Ramos (cell line): ENCODE measurements around the gene GPC5.
"Not testable (repeated sequence)": the region's sequence is repeated elsewhere in the genome, so short reads cannot be mapped to it uniquely, and the experiment has no call there.

Experiments
- in situ Hi-C: fragments of 300-500 bp; cut with MboI; formaldehyde crosslinking; loops from one replicate; pipeline ENCODE4 v1.14.3; 2022; ENCODE audit warnings: low sequenced_read_pairs; ENCODE audit not compliant: unreplicated experiment

The GPC5 gene

GRCh38 chr13:92187378-92187989, 789.1 kb downstream of the GPC5 start:
- in situ Hi-C loops: no loop called here

- in situ Hi-C loops: no loop called here
Measured at GRCh38 chr13:92188574-92188973, 790.2 kb downstream of the GPC5 start.

GRCh38 chr13:92196591-92197256, 798.3 kb downstream of the GPC5 start:
- in situ Hi-C loops: no loop called here

- in situ Hi-C loops: no loop called here
Measured at GRCh38 chr13:92197669-92198068, 799.2 kb downstream of the GPC5 start.

- in situ Hi-C loops: no loop called here
Measured at GRCh38 chr13:92218615-92219014, 820.2 kb downstream of the GPC5 start.

GRCh38 chr13:92221916-92222315, 823.5 kb downstream of the GPC5 start:
- in situ Hi-C loops: no loop called here

- in situ Hi-C loops: no loop called here
Measured at GRCh38 chr13:92224052-92224821, 825.8 kb downstream of the GPC5 start.

- in situ Hi-C loops: no loop called here
Measured at GRCh38 chr13:92224825-92225224, 826.4 kb downstream of the GPC5 start.

- in situ Hi-C loops: no loop called here
Measured at GRCh38 chr13:92225861-92226260, 827.4 kb downstream of the GPC5 start.

- in situ Hi-C loops: no loop called here
Measured at GRCh38 chr13:92232871-92233270, 834.5 kb downstream of the GPC5 start.

- in situ Hi-C loops: no loop called here
Measured at GRCh38 chr13:92251671-92252210, 853.3 kb downstream of the GPC5 start.

GRCh38 chr13:92255526-92255925, 857.1 kb downstream of the GPC5 start:
- in situ Hi-C loops: no loop called here

- in situ Hi-C loops: no loop called here
Measured at GRCh38 chr13:92256211-92256610, 857.8 kb downstream of the GPC5 start.

GRCh38 chr13:92259046-92259445, 860.6 kb downstream of the GPC5 start:
- in situ Hi-C loops: no loop called here

- in situ Hi-C loops: no loop called here
Measured at GRCh38 chr13:92259523-92259922, 861.1 kb downstream of the GPC5 start.

GRCh38 chr13:92260363-92260762, 861.9 kb downstream of the GPC5 start:
- in situ Hi-C loops: no loop called here

GRCh38 chr13:92262100-92262788, 863.8 kb downstream of the GPC5 start:
- in situ Hi-C loops: no loop called here

GRCh38 chr13:92265408-92265807, 867.0 kb downstream of the GPC5 start:
- in situ Hi-C loops: no loop called here

GRCh38 chr13:92270990-92271389, 872.6 kb downstream of the GPC5 start:
- in situ Hi-C loops: no loop called here

- in situ Hi-C loops: no loop called here
Measured at GRCh38 chr13:92272177-92272576, 873.8 kb downstream of the GPC5 start.

- in situ Hi-C loops: not testable (repeated sequence)
Measured at GRCh38 chr13:92280986-92281385, 882.6 kb downstream of the GPC5 start.
